HCT116 (cell line): ENCODE data around the gene GRAMD1C. TPM values are rescaled to one million over a fixed set of nuclear protein-coding genes. Genes with fewer than 3 reads are reported as not detected.

ENCODE experiments used
- ATAC-seq: fragments of 200-7000 bp; cut with Tn5 transposase; 2 replicates; pipeline ENCODE4 v1.9.1; 2020; ENCODE audit warnings: mild to moderate bottlenecking, moderate library complexity
- BruUV-seq: library from RNA; stranded (reverse); fragments of 400-500 nt; replicated peaks from 2 replicates; lab custom pipeline; 2021; lab: Mats Ljungman, UMichigan
- CTCF ChIA-PET: fragments of 300-600 bp; sonication (Branson Sonifier 250); formaldehyde crosslinking; loops from one replicate; lab custom pipeline; 2021; ENCODE audit warnings: antibody characterized with exemption; lab: Charles Lee
- POLR2A ChIA-PET: fragments of 300-600, 350-600 bp; sonication (Branson Sonifier 250); formaldehyde crosslinking; loops from one replicate; lab custom pipeline; 2021; ENCODE audit warnings: antibody characterized with exemption; lab: Charles Lee
- RAD21 ChIA-PET, 2 experiments: fragments of 300-600 bp; sonication (Branson Sonifier 250); formaldehyde crosslinking; loops; one replicate each; lab custom pipeline; 2023; ENCODE audit warnings: low total read pairs in 2 of 2; ENCODE audit not compliant: uncharacterized antibody in 2 of 2, unreplicated experiment in 2 of 2, low non-redundant PET in 1 of 2; lab: Charles Lee
- DNase-seq: peaks from one replicate; pipeline ENCODE4 v3.0.0-alpha.2; 2010; ENCODE audit warnings: low read depth, low spot score
- H2AFZ ChIP-seq: fragments of 200-600 bp; shearing (Covaris generic), sonication (generic); 2 replicates; pipeline ENCODE4 v1.6.1; 2017; ENCODE audit warnings: low read depth, mixed run types, mixed read lengths, antibody characterized with exemption, low read length; ENCODE audit not compliant: poor library complexity, severe bottlenecking
- H3K27ac ChIP-seq: 2 replicates; pipeline ENCODE4 v1.5.1; 2012; ENCODE audit warnings: low read depth, low read length
- H3K27me3 ChIP-seq: fragments of 200-600 bp; sonication (generic); 2 replicates; pipeline ENCODE4 v1.6.1; 2016; ENCODE audit warnings: mixed run types, low read length, mixed read lengths; ENCODE audit not compliant: insufficient read depth
- H3K36me3 ChIP-seq, 2 experiments: fragments of 200-500 bp in 1 of 2; fragments of 200-600 bp in 1 of 2; sonication (Bioruptor generic) in 1 of 2; sonication (generic) in 1 of 2; 2 replicates each; pipeline versions ENCODE4 v1.5.1 to v1.6.1; 2014 to 2016; ENCODE audit warnings: low read length in 2 of 2, inconsistent platforms in 1 of 2, mixed read lengths in 1 of 2, mixed run types in 1 of 2; ENCODE audit not compliant: insufficient read depth in 2 of 2, control insufficient read depth in 1 of 2
- H3K4me1 ChIP-seq, 2 experiments: fragments of 200-600 bp in 1 of 2; sonication (generic) in 1 of 2; 2 replicates each; pipeline versions ENCODE4 v1.5.1 to v1.6.1; 2012 to 2017; ENCODE audit warnings: low read length in 2 of 2, inconsistent platforms in 1 of 2, mild to moderate bottlenecking in 1 of 2, mixed read lengths in 1 of 2, mixed run types in 1 of 2, moderate library complexity in 1 of 2; ENCODE audit not compliant: insufficient read depth in 2 of 2, control insufficient read depth in 1 of 2
- H3K4me2 ChIP-seq: fragments of 200-600 bp; sonication (generic); 2 replicates; pipeline ENCODE4 v1.6.1; 2017; ENCODE audit warnings: mixed run types, low read length, mixed read lengths
- H3K4me3 ChIP-seq, 2 experiments: fragments of 200-600 bp in 1 of 2; sonication (generic) in 1 of 2; replicated peaks in 1 of 2; 2 replicates each; pipeline ENCODE4 v1.5.1; 2011 to 2016; ENCODE audit warnings: low read length in 2 of 2, control low read depth in 1 of 2, low read depth in 1 of 2, mild to moderate bottlenecking in 1 of 2, mixed read lengths in 1 of 2, mixed run types in 1 of 2
- H3K79me2 ChIP-seq: fragments of 200-600 bp; sonication (generic); 2 replicates; pipeline ENCODE4 v1.6.1; 2017; ENCODE audit warnings: mild to moderate bottlenecking, mixed run types, low read length, moderate library complexity, mixed read lengths; ENCODE audit not compliant: insufficient read depth
- H3K9ac ChIP-seq: fragments of 200-600 bp; sonication (generic); 2 replicates; pipeline ENCODE4 v1.6.1; 2016; ENCODE audit warnings: low read length, mixed read lengths
- H3K9me2 ChIP-seq: fragments of 200-600 bp; sonication (generic), shearing (Covaris generic); 2 replicates; pipeline ENCODE4 v1.6.1; 2017; ENCODE audit warnings: mixed run types, mild to moderate bottlenecking, moderate library complexity; ENCODE audit not compliant: insufficient read depth
- H3K9me3 ChIP-seq, 2 experiments: fragments of 200-500 bp in 1 of 2; fragments of 200-600 bp in 1 of 2; sonication (Bioruptor generic) in 1 of 2; sonication (generic) in 1 of 2; 2 replicates each; pipeline ENCODE4 v1.6.1; 2014 to 2017; ENCODE audit warnings: low read length in 2 of 2, mixed read lengths in 2 of 2, inconsistent platforms in 1 of 2, low read depth in 1 of 2, mild to moderate bottlenecking in 1 of 2, mixed run types in 1 of 2, moderate library complexity in 1 of 2; ENCODE audit not compliant: control insufficient read depth in 1 of 2, insufficient read depth in 1 of 2
- H4K20me1 ChIP-seq: fragments of 200-600 bp; sonication (generic), shearing (Covaris generic); 2 replicates; pipeline ENCODE4 v1.6.1; 2017; ENCODE audit warnings: mixed run types, mild to moderate bottlenecking, moderate library complexity; ENCODE audit not compliant: insufficient read depth
- CBX3 ChIP-seq: IDR thresholded peaks from 2 replicates; pipeline ENCODE4 v1.6.1; 2012; ENCODE audit warnings: low read depth
- CEBPB ChIP-seq: IDR thresholded peaks from 2 replicates; pipeline ENCODE4 v1.6.1; 2012; ENCODE audit warnings: low read depth
- EGR1 ChIP-seq: IDR thresholded peaks from 2 replicates; pipeline ENCODE4 v1.6.1; 2012; ENCODE audit warnings: low read depth
- ELF1 ChIP-seq: IDR thresholded peaks from 2 replicates; pipeline ENCODE4 v1.6.1; 2012; ENCODE audit warnings: low read depth, borderline replicate concordance
- EZH2 ChIP-seq: fragments of 200-600 bp; sonication (generic); IDR thresholded peaks from 2 replicates; pipeline ENCODE4 v1.6.1; 2017; ENCODE audit warnings: antibody characterized with exemption, mixed run types
- JUND ChIP-seq: IDR thresholded peaks from 2 replicates; pipeline ENCODE4 v1.6.1; 2012
- POLR2A ChIP-seq: IDR thresholded peaks from 2 replicates; pipeline ENCODE4 v1.7.0; 2011; ENCODE audit warnings: borderline replicate concordance; ENCODE audit not compliant: insufficient read depth, insufficient read length; ENCODE audit errors: extremely low read depth
- POLR2AphosphoS5 ChIP-seq: IDR thresholded peaks from 2 replicates; pipeline ENCODE4 v1.6.1; 2011; ENCODE audit warnings: mild to moderate bottlenecking, low read depth, low read length, moderate library complexity
- RAD21 ChIP-seq: IDR thresholded peaks from 2 replicates; pipeline ENCODE4 v1.6.1; 2012; ENCODE audit warnings: low read depth, mild to moderate bottlenecking
- SIN3A ChIP-seq: IDR thresholded peaks from 2 replicates; pipeline ENCODE4 v1.6.1; 2012; ENCODE audit warnings: low read depth
- SP1 ChIP-seq: IDR thresholded peaks from 2 replicates; pipeline ENCODE4 v1.6.1; 2012; ENCODE audit warnings: low read depth
- SRF ChIP-seq: IDR thresholded peaks from 2 replicates; pipeline ENCODE4 v1.6.1; 2012; ENCODE audit warnings: low read depth
- TCF7L2 ChIP-seq: IDR thresholded peaks from 2 replicates; pipeline ENCODE4 v1.7.0; 2011; ENCODE audit warnings: borderline replicate concordance, inconsistent platforms; ENCODE audit not compliant: insufficient read depth, insufficient read length; ENCODE audit errors: extremely low read depth
- YY1 ChIP-seq: IDR thresholded peaks from 2 replicates; pipeline ENCODE4 v1.6.1; 2011; ENCODE audit warnings: low read length, low read depth, moderate library complexity, mild to moderate bottlenecking; ENCODE audit not compliant: insufficient replicate concordance; ENCODE audit errors: extremely low read depth
- ZFX ChIP-seq: fragments of 450-650 bp; IDR thresholded peaks from 2 replicates; pipeline ENCODE4 v1.6.1; 2017
- ZNF274 ChIP-seq: fragments of 200-500 bp; sonication (Bioruptor generic); IDR thresholded peaks from 2 replicates; pipeline ENCODE4 v1.6.1; 2014; ENCODE audit warnings: mild to moderate bottlenecking, low read depth, low read length, inconsistent platforms
- intact Hi-C: fragments of 100-400 bp; cut with micrococcal nuclease; formaldehyde crosslinking; loops from 2 replicates; pipeline ENCODE4 v1.10.0; 2022
- total RNA-seq: library from RNA; stranded (reverse); gene quantifications from one replicate; pipeline ENCODE4 v1.2.1, GENCODE V29; 2021; ENCODE audit not compliant: unreplicated experiment
- TF ChIP-seq, protein P1 (sequence below): IDR thresholded peaks from 2 replicates; pipeline ENCODE4 v1.6.1; 2012; ENCODE audit warnings: low read depth
- TF ChIP-seq, protein P2 (sequence below), 3 experiments: fragments of 200-600 bp in 1 of 3; sonication (generic) in 1 of 3; IDR thresholded peaks in 2 of 3; conservative IDR thresholded peaks in 1 of 3; 2 replicates each; pipeline ENCODE4 v1.5.1; 2012 to 2017; ENCODE audit warnings: low read depth in 2 of 3, low read length in 2 of 3, antibody characterized with exemption in 1 of 3, borderline replicate concordance in 1 of 3, control low read depth in 1 of 3, mild to moderate bottlenecking in 1 of 3, mixed read lengths in 1 of 3, mixed run types in 1 of 3, moderate library complexity in 1 of 3; ENCODE audit not compliant: insufficient read depth in 1 of 3
- TF ChIP-seq, protein P3 (sequence below): IDR thresholded peaks from 2 replicates; pipeline ENCODE4 v1.6.1; 2012
- TF ChIP-seq, protein P4 (sequence below): IDR thresholded peaks from 2 replicates; pipeline ENCODE4 v1.6.1; 2012

GRAMD1C gene
- total RNA-seq, 1 experiment from 2014 or later: 7.9 TPM

- no peaks in the 10 kb centered on the region for H3K79me2 ChIP-seq
- ChIA-PET POLR2A (no interaction called here), CTCF (interaction anchor here (1.0 to 2.9 kb wide), 7 partner anchors 15 to 176 kb away, joined by 3 to 28 read pairs (median 6); partner anchors contain the start of gene GRAMD1C), RAD21 (interaction anchor here (1.3 to 1.6 kb wide), 2 partner anchors 68 to 177 kb away, joined by 4 to 7 read pairs; no protein-coding TSS in a partner anchor)
- H3K4me1 ChIP-seq: peaks cover 0 to 4% of the 10 kb centered on the region in 2 experiments; a peak in 1 of 4 replicates
- DNase-seq (peak; percentile 68), ATAC-seq (peak; percentile 93)
- H3K36me3 ChIP-seq: no peaks in the 10 kb centered on the region
- H3K4me3 ChIP-seq: no peak overlapping the region
- peak overlapping the region; percentile 5; the same call in 1 of the 2 replicates for H3K4me2 ChIP-seq
- H3K9me2 ChIP-seq: peaks cover 6% of the 10 kb centered on the region; the same call in 1 of the 2 replicates
- H3K27ac ChIP-seq: no peak overlapping the region
- H2AFZ ChIP-seq: no peak overlapping the region
- H4K20me1 ChIP-seq: no peaks in the 10 kb centered on the region
- intact Hi-C loops: loop anchor here (1.0 to 10.0 kb wide), 4 partner anchors 68 to 418 kb away; partner anchors contain the start of gene GRAMD1C
- no peak overlapping the region for H3K9ac ChIP-seq
- H3K9me3 ChIP-seq: no peaks in the 10 kb centered on the region
- H3K27me3 ChIP-seq: no peaks in the 10 kb centered on the region
- BruUV-seq: no TSS peak
- TF ChIP-seq, protein P1, sequence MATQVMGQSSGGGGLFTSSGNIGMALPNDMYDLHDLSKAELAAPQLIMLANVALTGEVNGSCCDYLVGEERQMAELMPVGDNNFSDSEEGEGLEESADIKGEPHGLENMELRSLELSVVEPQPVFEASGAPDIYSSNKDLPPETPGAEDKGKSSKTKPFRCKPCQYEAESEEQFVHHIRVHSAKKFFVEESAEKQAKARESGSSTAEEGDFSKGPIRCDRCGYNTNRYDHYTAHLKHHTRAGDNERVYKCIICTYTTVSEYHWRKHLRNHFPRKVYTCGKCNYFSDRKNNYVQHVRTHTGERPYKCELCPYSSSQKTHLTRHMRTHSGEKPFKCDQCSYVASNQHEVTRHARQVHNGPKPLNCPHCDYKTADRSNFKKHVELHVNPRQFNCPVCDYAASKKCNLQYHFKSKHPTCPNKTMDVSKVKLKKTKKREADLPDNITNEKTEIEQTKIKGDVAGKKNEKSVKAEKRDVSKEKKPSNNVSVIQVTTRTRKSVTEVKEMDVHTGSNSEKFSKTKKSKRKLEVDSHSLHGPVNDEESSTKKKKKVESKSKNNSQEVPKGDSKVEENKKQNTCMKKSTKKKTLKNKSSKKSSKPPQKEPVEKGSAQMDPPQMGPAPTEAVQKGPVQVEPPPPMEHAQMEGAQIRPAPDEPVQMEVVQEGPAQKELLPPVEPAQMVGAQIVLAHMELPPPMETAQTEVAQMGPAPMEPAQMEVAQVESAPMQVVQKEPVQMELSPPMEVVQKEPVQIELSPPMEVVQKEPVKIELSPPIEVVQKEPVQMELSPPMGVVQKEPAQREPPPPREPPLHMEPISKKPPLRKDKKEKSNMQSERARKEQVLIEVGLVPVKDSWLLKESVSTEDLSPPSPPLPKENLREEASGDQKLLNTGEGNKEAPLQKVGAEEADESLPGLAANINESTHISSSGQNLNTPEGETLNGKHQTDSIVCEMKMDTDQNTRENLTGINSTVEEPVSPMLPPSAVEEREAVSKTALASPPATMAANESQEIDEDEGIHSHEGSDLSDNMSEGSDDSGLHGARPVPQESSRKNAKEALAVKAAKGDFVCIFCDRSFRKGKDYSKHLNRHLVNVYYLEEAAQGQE: no peak
- TF ChIP-seq POLR2AphosphoS5 (no peak), POLR2A (no peak), RAD21 (peak; percentile 92), TCF7L2 (no peak), EGR1 (no peak), SP1 (no peak), CEBPB (no peak), JUND (peak; percentile 21; the same call in 1 of the 2 replicates), SIN3A (no peak), ZNF274 (no peak), YY1 (no peak), SRF (no peak), ZFX (no peak), CBX3 (no peak), EZH2 (no peak), ELF1 (no peak)
- TF ChIP-seq, protein P2, sequence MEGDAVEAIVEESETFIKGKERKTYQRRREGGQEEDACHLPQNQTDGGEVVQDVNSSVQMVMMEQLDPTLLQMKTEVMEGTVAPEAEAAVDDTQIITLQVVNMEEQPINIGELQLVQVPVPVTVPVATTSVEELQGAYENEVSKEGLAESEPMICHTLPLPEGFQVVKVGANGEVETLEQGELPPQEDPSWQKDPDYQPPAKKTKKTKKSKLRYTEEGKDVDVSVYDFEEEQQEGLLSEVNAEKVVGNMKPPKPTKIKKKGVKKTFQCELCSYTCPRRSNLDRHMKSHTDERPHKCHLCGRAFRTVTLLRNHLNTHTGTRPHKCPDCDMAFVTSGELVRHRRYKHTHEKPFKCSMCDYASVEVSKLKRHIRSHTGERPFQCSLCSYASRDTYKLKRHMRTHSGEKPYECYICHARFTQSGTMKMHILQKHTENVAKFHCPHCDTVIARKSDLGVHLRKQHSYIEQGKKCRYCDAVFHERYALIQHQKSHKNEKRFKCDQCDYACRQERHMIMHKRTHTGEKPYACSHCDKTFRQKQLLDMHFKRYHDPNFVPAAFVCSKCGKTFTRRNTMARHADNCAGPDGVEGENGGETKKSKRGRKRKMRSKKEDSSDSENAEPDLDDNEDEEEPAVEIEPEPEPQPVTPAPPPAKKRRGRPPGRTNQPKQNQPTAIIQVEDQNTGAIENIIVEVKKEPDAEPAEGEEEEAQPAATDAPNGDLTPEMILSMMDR (IDR thresholded peaks at IDR 0.05 in 2 of 3, conservative IDR thresholded peaks at IDR 0.05 in 1 of 3; ENCODE audit: borderline replicate concordance in 1 of 3, insufficient read depth in 1 of 3, low read depth in 2 of 3, low read length in 2 of 3): peak; percentile 73 to 88 (median 77)
- TF ChIP-seq, protein P3, sequence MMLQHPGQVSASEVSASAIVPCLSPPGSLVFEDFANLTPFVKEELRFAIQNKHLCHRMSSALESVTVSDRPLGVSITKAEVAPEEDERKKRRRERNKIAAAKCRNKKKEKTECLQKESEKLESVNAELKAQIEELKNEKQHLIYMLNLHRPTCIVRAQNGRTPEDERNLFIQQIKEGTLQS: no peak
- TF ChIP-seq, protein P4, sequence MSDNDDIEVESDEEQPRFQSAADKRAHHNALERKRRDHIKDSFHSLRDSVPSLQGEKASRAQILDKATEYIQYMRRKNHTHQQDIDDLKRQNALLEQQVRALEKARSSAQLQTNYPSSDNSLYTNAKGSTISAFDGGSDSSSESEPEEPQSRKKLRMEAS: no peak
Observed at GRCh38 chr3:113912552-113913236, 74.1 kb downstream of the GRAMD1C start.
